HL-60/S4 (cell line): Measurements from ENCODE around the gene MCM8.
"Not testable (repeated sequence)": the region's sequence is repeated elsewhere in the genome, so short reads cannot be mapped to it uniquely, and the experiment has no call there.

Experiments used
- in situ Hi-C: fragments of 300-500 bp; cut with MboI; formaldehyde crosslinking; loops from 2 replicates; pipeline ENCODE4 v1.14.3; 2022; ENCODE audit warnings: low sequenced_read_pairs

MCM8 gene

DNA sequence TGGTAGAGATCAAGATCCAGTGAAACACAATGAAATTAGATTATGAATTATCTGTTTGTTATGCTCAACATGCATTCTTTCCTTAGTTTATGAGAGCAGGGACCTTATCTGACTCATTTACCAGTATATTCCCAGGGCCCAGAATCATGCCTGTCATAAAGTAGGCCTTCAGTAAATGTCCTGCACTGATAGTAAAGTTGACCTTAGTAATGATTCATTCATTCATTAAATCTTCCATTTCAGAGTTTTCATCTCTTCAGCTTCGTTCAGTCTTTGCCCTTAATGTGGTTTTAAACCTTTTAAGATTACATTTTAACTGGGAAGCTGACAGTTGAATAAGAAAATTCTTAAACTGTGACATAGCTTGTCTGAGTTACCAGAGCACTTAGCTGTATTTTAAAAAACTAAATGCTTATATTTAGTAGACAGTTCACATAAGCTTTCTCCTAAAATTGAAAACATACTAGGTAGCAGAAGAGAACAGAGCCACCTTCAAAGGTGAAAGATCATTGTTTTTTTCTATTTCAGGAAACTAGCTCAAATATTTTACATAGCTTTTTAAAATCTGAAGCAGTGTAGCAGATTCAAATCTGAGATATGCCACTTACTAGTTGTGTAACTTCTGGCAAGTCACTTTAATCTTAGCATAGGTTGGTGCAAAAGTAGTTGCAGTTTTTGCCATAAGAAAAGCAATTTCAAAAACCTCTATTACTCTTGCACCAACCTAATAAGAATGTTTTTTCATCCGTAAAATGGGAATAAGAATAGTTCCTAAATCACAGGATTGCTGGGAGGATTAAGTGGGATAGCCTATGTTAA is 41.4 kb downstream of the MCM8 start:
- in situ Hi-C loops = no loop called here

DNA sequence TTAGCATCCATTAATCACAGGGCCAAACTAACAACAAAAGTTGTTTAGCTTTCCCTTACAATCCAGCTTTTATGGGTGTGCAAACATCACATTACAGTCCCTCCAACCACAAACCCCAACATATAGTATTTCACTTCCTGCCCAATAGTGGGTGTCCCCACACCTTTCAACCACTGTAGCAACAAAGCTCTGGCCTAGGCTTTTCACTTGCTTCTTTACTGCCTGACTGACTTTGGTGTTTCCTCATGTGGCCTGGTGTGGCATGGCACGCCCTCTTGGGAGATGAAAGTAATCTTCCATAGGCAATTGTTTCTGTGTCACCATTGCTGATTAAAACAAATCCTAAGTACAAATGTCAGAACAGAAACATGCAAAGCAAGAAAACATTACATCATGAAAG is 46.3 kb downstream of the MCM8 start:
- in situ Hi-C loops = no loop called here

DNA sequence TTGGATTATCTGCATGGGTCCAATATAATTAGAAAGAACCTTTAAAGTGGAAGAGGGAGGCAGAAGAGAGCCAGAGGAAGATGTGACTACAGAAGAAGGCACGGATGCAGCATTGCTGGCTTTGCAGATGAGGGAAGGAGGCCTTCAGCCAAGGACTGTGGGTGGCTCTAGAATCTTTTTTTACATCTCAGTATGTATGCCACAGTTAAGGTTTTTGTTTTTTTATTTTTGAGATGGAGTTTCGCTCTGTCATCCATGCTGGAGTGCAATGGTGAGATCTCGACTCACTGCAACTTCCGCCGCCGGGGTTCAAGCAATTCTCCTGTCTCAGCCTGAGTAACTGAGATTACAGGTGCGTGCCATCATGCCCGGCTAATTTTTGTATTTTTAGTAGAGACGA is 49.3 kb downstream of the MCM8 start:
- in situ Hi-C loops = no loop called here

DNA sequence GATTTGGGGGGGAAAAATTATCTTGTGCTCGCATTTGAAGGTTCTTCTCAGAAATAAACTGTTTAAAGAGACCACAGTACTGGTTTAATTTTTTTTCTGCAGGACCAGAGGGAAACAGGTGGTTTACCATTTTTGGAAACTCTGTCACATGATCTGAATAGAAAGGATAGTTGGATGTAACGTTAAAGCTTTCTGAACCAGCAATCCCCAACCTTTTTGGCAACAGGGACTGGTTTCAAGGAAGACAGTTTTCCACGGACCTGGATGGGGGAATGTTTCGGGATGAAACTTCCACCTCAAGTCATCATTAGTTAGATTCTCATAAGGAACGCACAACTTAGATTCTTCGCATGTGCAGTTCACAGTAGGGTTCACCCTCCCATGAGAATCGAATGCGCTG is 50.4 kb downstream of the MCM8 start:
- in situ Hi-C loops = no loop called here

DNA sequence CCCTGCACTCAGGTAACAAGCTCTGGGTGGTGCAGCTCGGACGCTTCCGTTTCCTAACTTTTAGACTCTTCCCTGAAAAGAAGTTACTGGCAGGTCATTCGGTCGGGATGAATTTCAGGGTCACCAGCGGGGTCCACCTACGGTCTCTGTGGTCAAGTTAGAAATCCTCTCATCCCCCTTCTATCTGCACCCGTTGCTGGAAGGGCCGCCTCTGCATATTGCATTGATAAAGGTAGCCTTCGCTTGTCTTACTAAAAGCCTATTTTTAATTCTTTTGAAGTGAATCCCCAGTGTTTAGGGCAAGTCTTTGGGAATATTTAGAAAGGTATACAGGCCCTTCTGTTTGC is 56.1 kb downstream of the MCM8 start:
- in situ Hi-C loops = no loop called here

DNA sequence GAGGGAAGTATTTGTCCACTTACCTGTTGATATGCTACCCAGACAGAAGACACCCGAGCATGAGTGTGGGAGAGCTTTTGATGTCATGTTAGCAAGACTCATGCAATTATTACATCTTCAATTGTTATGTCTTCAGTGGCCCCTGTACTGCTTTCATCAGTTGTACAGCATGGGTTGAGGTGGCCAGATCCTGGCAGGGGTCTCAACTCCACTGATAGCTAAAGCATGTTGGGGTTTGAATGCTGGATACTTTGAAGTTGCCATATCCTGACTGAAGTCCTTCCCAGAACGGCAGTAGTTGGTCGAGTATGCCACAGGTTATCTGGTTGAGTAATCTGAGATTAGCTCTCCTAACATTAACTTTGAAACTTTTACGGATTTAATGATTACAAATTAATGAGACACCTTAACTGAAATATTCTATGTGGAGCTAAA is 56.7 kb downstream of the MCM8 start:
- in situ Hi-C loops = no loop called here

DNA sequence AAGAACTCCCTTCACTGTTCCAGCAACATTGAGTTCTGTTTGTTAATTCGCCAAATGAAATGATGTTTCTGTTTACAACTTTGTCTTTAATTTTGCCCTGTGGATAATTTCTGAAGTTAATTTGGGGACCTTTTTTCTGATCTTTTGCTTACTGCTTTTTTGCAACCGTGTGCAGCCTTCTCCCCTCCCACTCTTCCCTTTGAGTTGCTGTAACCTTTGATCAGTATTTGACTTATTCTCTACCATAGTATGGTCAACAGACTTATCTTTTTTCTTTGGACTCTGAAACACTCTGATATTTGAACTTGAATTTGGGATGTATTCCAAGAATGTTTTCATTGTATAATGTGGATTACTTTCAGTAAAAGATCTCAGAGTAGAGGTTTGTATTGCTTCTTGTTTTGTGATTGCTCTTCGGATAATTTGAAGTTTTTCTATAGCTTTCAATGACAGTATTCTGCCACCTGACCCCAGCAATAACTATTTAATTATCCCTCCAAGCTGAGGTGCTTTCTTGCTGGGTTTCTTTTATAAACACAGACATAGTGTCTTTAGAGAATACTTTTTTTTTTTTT is 57.2 kb downstream of the MCM8 start:
- in situ Hi-C loops = no loop called here

DNA sequence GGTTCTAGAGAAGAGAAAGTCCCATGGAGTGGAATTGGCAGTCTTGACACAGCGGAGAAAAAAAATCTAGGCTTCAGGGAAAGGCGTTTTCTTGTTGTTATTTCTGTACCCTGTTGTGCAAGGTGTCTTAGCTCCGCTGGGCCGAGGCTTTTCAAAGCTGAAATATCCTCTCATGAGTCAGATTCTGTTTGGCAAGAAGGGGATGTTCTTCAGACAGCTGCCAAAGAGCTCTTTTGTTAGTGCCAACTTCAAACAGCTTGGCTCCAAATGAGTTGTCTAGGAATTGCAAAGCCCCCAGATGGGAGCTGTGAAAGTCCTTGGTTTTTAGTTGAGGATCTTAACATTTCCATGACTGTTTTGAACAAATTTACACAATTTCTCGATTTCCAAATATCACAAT is 57.8 kb downstream of the MCM8 start:
- in situ Hi-C loops = no loop called here

DNA sequence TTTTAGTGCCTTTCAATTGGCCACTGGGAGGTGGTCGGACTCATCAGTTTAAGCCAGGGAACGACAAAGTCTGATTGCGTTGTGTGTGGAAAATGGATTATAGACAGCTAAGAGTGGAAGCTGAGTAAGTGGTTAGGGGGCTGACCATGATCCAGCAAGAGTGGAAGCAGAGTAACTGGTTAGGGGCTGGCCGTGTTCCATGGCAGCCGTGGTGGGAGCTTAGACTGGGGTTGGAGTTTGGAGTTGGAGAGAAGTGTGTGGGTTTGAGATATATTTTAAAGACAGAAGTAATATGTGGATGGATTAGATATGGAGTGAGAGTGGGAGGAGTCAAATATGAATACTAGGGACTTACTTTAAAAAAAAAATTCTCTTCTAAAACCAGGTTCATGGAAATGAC is 61.7 kb downstream of the MCM8 start:
- in situ Hi-C loops = no loop called here

DNA sequence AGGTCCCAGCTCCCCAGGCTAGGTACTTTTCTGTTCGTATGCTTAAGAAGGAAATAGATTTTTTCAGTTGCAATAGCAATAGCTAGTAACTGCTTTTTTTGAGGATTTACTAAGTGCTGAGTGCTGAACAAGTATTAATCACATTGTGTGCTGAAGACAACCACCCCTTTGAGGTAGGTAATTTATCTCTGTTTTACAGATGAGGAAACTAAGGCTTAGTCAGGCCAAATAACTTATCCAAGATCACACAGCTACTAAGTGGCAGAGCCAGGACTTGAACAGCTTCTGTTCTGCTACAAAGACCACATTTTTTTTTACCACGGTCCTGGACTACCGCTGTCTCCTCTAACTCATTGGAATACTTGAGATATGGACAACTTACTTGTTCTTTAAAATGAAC is 63.6 kb downstream of the MCM8 start:
- in situ Hi-C loops = no loop called here

DNA sequence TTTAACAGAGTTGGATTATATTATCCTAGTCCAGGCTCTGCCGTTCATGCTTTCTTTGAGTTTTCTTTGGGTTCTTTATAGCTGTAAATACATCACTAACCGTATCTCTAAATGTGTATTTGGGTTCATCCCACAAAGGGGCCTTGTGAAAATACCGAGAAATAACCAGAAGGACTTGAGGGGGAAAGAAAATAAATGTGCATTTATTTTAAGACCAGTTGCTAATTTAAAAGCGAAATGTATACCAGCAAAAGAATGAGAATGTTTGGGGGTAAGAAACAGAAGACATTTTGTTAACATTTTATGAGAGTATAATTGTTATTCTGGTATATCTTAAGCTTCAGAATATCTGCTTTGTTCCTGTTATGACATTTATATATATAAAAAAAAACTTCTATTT is 64.5 kb downstream of the MCM8 start:
- in situ Hi-C loops = no loop called here

DNA sequence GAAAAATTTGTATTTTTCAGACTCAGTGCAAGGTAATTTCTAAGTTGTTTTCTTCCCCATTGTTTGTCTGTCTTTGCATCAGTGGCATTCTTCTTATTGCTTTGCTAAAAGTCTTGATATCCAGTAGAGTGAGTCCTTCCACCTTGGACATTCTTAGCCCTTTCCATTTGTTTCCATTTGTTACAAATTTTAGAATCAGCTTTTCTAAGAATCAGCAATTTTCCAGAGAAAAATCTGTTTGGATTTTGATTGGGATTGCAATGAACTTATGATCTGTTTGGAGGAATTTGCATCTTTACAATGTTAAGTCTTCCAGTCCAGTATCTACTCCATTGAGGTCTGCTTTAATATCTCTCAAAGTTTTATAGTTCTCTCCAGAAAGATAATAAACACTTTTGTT is 67.0 kb downstream of the MCM8 start:
- in situ Hi-C loops = no loop called here

DNA sequence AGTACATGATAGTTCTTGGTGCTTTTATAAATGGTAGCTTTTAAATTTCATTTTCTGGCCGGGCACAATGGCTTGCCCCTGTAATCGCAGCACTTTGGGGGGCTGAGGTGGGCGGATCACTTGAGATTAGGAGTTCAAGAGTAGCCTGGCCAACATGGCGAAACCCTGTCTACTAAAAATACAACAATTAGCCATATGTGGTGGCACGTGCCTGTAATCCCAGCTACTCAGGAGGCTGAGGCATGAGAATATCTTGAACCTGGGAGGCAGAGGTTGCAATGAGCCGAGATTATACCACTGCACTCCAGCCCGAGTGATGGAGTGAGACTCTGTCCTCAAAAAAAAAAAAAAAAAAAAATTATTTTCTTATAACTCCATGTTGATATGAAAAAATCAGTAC is 67.4 kb downstream of the MCM8 start:
- in situ Hi-C loops = no loop called here

DNA sequence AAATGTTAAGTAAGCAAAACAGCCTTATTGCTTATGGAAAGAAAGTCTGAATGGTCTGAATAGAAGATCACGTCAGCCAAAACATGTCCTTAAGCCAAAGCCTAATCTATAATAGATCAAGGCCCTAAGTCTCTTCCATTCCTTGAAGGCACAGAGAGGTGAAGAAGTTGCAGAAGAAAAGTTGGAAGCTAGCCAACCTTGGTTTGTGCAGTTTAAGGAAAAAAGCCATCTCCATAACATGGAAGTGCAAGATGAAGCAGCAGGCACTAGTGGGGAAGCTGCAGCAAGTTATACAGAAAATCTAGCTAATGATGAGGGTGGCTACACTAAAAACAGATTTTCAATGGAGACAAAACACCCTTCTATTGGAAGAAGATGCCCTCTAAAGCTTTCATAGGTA is 74.3 kb downstream of the MCM8 start:
- in situ Hi-C loops = no loop called here

DNA sequence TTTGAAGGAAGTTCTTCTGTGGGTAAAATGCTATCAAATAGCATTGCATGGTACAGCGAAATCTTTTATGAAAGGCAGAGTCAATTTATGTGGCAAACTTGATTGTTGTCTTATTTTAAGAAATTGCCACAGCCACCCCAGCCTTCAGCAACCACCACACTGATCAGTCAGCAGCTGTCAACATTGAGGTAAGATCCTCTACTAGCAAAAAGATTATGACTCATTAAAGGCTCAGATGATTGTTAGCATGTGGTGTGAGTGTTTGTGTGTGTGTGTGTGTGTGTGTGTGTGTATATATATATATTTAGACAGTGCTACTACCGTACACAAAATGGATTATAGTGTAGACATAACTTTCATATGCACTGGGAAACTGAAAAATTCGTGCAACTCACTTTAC is 75.6 kb downstream of the MCM8 start:
- in situ Hi-C loops = no loop called here

DNA sequence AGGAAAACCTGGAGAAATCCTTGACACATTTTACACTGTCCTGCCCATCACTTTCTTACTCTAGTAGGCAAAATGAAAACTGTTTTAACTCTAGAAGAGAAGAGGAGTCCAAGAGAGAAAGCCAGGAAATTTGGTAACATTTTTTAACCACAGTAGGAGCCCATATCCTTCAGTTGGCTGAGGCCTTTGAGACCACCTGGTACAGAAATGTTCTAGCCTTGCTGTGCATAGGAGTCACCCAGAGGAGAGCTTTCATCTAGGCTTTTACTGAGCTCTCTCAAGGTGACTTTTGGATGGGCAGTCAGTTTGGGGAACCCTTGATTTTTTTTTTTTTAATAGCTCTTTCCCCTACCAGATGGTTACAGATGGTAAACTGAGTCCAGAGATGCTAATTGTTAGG is 78.4 kb downstream of the MCM8 start:
- in situ Hi-C loops = no loop called here

DNA sequence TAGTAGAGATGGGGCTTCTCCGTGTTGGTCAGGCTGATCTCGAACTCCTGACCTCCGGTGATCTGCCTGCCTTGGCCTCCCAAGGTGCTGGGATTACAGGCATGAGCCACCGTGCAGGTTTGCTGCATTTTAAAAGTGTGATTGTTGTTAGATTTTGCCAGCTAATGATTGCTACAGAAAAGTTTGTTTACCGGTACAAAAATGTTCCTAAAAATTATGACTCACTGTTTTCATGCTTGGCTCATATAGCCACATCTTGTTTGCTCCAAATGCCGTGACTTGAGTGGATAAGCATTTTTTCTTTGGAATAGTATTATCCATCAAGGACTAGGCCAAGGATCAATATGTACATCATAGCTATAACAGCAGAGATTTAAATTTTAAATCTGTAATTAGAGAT is 79.1 kb downstream of the MCM8 start:
- in situ Hi-C loops = no loop called here

DNA sequence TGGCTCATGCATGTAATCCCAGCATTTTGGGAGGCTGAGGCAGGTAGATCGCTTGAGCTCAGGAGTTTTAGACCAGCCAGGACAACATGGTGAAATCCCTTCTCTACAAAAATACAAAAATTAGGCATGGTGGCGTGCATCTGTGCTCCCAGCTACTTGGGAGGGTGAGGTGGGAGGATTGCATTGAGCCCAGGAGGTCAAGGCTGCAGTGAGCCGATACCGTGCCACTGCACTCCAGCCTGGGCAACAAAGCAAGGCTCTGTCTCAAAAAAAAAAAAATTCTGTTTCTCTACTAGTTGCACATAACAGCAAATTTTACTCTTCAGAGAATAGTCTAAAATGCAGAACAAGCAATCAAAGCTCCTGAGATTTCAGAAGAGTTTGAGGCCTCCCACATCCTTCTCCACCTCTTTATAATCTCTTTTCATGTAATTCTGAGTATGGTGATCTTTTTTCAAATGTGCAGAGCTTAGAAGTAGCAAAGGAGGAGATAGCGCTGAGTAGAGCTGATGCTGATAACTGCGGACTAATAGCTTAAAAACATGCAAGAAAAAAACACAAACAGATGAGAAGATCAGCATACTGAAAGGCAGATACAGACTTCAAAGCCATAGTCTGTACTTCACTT is 80.1 kb downstream of the MCM8 start:
- in situ Hi-C loops = no loop called here

DNA sequence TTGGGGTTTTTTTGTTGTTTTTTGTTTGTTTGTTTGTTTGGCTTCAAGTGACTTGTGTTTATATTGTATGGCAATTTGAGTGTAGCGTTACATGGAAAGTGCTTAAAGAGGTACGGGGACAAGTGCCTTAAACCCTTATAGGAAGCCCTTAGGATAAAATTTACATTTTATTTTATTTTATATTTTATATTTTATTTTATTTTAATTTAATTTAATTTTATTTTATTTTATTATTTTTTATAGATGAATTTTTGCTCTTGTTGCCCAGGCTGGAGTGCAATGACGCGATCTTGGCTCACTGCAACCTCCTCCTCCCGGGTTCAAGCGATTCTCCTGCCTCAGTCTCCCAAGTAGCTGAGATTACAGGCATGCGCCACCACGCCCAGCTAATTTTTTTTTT is 82.5 kb downstream of the MCM8 start:
- in situ Hi-C loops = not testable (repeated sequence)

DNA sequence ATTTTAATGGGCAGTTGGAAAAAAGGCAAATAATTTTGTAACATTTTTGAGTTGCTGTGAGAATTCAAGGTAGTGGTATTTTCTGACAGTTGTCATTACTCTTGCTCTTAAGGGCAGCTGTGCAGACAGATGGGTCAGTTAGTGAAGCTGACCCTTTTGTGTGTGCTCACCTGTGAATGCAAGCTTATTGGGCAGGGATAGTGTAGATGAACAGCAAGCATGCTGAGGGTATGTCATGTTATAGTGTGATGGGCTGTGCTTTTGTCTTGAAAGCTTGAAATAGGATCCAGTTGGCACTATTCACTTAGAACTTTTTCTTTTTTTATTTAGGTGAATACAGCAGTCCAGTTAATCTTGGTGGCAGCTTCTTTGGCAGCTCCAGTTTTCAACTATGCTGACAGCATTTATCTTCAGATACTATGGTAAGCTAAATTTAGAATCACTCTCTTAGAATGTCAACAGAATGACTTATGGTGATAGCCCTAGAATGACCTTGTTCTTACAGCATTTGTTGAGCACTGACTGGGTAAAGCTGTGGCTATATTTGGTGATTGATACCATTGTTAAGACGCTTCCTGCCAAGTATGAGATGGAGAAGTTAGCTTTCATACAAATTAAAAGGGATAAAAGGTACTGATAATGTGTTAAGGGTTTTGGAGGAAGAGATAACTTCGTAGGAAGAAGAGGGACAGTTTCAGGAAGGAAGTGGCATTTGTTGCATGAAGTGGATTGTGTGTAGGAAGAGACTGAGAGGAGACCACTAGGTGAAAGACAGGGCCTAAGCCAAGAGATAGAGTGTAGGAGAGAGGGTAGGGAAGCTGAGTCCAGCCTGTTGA is 83.9 kb downstream of the MCM8 start:
- in situ Hi-C loops = no loop called here

DNA sequence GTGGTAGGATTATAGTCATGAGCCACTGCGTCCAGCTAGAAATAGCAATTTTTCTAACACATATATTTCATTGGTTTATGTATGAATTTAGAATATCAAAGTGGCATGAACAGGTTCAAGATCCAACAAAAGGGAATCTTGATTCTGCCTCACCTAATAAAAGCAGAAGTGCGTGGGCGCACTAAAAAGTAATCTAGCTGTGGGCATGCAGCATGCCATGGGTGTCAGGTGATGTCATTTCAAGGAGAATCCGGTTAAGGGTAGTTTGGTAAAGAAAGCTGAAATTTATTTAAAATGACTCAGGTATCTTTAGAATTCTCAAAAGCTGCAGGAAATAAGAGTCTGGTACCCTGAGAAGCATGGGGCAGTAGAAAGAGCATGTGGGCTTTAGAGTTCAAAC is 85.8 kb downstream of the MCM8 start:
- in situ Hi-C loops = no loop called here

DNA sequence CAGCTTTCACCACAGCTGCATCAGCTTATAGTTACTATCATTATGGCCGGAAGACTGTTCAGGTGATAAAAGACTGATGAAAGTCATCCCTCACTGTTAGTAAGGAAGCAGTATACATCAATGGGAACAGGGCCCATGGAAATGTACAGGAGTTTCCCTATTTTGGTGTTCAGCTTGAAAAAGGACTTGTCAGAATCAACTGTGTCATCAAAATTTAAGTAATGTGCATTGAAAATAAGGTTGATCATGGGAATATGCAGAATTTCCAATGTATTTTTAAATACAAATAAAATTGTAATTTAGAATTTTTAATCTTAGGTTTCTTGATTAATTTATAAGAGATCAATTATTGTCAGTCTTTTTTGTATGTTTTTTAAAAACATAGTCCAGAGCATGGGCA is 86.6 kb downstream of the MCM8 start:
- in situ Hi-C loops = no loop called here
